A673 (cell line): ENCODE measurements around the gene THY1.

Experiments
- CTCF ChIP-seq: fragments of 300-800, 200-600 bp; sonication (generic); conservative IDR thresholded peaks from 2 replicates; pipeline ENCODE4 v1.5.1; 2017; ENCODE audit warnings: low read depth, mild to moderate bottlenecking, antibody characterized with exemption, low read length, moderate library complexity, mixed read lengths
- EZH2 ChIP-seq: fragments of 200-600 bp; sonication (generic); IDR thresholded peaks from 2 replicates; pipeline ENCODE4 v1.6.1; 2017; ENCODE audit warnings: borderline replicate concordance, low read depth, mild to moderate bottlenecking, mixed read lengths, antibody characterized with exemption, low read length; ENCODE audit not compliant: poor library complexity, severe bottlenecking

- TF ChIP-seq CTCF (no peak), EZH2 (no peak)
Observed at GRCh38 chr11:119424276-119424675, 1.3 kb upstream of the THY1 start.
